ENCODE measurements around the gene PPM1E. TPM values are rescaled to one million over a fixed set of nuclear protein-coding genes. Genes with fewer than 3 reads are reported as not detected.

Gene PPM1E
- total RNA-seq, 4 donors from 2014 or later = under 0.01 to 0.23 TPM; not detected in 2

- 51 to 52% methylated on average over 5 of the region's 5 CpGs for WGBS, 2 donors
- H3K36me3 ChIP-seq = no peaks in the 10 kb centered on the region
Observed at GRCh38 chr17:58757162-58757613, 1.5 kb downstream of the PPM1E start.

DNA sequence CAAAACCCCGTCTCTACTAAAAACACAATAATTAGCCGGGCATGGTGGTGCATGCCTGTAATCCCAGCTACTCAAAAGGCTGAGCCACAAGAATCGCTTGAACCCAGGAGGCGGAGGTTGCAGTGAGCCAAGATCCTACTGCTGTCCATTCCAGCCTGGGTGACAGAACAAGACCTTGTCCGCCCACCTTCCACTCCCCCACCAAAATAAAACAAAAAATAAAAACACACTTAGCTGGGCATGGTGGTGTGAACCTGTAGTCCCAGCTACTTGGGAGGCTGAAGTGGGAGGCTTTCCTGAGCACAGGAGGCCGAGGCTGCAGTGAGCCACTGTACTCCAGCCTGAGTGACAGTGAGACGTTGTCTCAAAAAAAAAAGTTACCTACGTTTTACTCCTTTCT is 3.2 kb downstream of the PPM1E start:
- TF ChIP-seq, protein P1, sequence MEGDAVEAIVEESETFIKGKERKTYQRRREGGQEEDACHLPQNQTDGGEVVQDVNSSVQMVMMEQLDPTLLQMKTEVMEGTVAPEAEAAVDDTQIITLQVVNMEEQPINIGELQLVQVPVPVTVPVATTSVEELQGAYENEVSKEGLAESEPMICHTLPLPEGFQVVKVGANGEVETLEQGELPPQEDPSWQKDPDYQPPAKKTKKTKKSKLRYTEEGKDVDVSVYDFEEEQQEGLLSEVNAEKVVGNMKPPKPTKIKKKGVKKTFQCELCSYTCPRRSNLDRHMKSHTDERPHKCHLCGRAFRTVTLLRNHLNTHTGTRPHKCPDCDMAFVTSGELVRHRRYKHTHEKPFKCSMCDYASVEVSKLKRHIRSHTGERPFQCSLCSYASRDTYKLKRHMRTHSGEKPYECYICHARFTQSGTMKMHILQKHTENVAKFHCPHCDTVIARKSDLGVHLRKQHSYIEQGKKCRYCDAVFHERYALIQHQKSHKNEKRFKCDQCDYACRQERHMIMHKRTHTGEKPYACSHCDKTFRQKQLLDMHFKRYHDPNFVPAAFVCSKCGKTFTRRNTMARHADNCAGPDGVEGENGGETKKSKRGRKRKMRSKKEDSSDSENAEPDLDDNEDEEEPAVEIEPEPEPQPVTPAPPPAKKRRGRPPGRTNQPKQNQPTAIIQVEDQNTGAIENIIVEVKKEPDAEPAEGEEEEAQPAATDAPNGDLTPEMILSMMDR (IDR thresholded peaks at IDR 0.05) = no peak
- TF ChIP-seq POLR2A (IDR thresholded peaks at IDR 0.05) = no peak
- H3K9me3 ChIP-seq = no peaks in the 10 kb centered on the region
- no peak overlapping the region for H3K4me3 ChIP-seq
- H3K36me3 ChIP-seq = no peaks in the 10 kb centered on the region
- H3K27me3 ChIP-seq = peaks cover 0 to 77% (median 0%) of the 10 kb centered on the region in 4 donors
- H3K4me1 ChIP-seq = peaks cover 9 to 20% (median 11%) of the 10 kb centered on the region in 3 donors
- no peak for DNase-seq
- no peak overlapping the region for H3K27ac ChIP-seq
- intact Hi-C loops (cut with DNase I) = no loop called here
- 70 to 89% methylated on average over 4 to 6 of the region's 8 CpGs for WGBS, 2 donors

More at GRCh38 chr17:58757162-58757613, 1.5 kb downstream of the PPM1E start:
- intact Hi-C loops (cut with DNase I) = no loop called here
- Histone ChIP-seq H3K27me3 (peaks cover 0 to 77% (median 0%) of the 10 kb centered on the region in 4 donors), H3K4me1 (peaks cover 9 to 20% (median 11%) of the 10 kb centered on the region in 3 donors), H3K27ac (no peak overlapping the region), H3K4me3 (peak overlapping the region in 2 of 4 donors; percentile 46 to 73), H3K9me3 (no peaks in the 10 kb centered on the region)
- DNase-seq = no peak
- TF ChIP-seq, protein P1 (IDR thresholded peaks at IDR 0.05) = no peak
- no peak for TF ChIP-seq POLR2A (IDR thresholded peaks at IDR 0.05)

DNA sequence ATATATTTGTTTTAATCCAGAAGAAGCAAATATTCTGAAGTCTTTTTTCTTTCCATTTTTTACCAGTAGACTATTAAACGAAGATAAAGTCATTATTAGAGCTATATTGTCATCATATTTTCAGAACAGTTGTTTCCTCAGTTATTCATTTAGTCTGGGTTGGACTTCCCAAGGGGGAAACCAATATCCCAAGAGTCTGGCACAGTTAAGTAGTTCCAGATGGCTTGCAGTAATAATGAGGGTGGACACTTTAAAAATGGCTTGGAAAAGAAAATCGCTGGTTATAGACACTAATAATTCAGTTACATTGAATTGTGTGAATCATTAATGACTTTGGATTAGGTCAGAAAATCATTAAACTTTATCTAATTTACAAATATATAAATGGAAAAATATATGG is 3.9 kb downstream of the PPM1E start:
- Histone ChIP-seq H3K4me3 (no peak overlapping the region), H3K4me1 (peaks cover 9 to 20% (median 11%) of the 10 kb centered on the region in 3 donors), H3K27ac (no peak overlapping the region), H3K9me3 (no peaks in the 10 kb centered on the region), H3K36me3 (no peaks in the 10 kb centered on the region), H3K27me3 (peaks cover 0 to 71% (median 0%) of the 10 kb centered on the region in 4 donors)
- 72 to 81% methylated on average over 2 of the region's 2 CpGs for WGBS, 2 donors
- no peak for DNase-seq
- intact Hi-C loops (cut with DNase I) = no loop called here
- TF ChIP-seq POLR2A (IDR thresholded peaks at IDR 0.05) = no peak
- TF ChIP-seq, protein P1 (IDR thresholded peaks at IDR 0.05) = no peak

DNA sequence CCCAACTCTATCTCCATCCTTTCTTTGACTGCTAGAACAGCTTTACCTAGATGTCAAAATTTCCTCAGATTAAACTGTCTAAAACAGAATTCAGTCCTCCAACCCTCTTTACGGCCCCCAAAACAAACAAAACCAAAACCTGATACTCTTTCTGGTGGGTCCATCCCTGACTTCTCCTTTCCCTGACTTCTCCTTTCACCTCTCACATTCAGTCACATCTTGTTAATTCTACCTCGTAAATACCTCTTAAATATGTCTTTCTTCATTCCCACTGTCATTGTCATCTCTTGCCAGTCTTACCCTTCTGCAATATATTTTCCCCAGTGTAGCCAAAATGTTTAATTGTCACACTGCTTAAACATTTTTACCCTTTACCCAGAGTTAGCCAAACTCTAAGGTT is 4.6 kb downstream of the PPM1E start:
- 70 to 78% methylated on average over 2 of the region's 2 CpGs for WGBS, 2 donors

DNA sequence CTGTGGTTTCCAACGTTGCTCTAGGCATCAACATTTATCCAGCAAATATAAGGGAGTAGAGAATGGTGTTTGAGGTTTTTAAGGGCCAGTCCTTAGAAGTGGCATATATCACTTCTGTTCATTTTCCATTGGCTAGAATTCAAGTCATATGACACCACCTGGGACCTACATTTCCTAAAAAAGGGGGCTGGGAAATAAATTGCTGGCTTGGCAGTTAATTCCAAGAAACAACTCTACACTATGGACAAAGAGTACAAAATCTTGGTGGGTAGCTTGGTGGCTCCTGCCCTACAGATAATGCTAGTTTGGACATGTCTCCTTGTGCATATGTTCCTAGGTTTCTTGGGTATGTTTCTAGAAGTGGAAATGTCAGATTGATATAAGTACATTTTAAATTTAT is 7.6 kb downstream of the PPM1E start:
- no peak for TF ChIP-seq POLR2A (IDR thresholded peaks at IDR 0.05)
- TF ChIP-seq, protein P1 (IDR thresholded peaks at IDR 0.05) = no peak

More for the DNA sequence above, 4.6 kb downstream of the PPM1E start:
- peaks cover 0 to 63% (median 0%) of the 10 kb centered on the region in 4 donors for H3K27me3 ChIP-seq
- H3K4me1 ChIP-seq = peaks cover 9 to 20% (median 11%) of the 10 kb centered on the region in 3 donors
- no peak overlapping the region for H3K27ac ChIP-seq
- no peak for DNase-seq
- no peak overlapping the region for H3K4me3 ChIP-seq
- intact Hi-C loops (cut with DNase I) = no loop called here
- H3K9me3 ChIP-seq = no peaks in the 10 kb centered on the region
- TF ChIP-seq, protein P1 (IDR thresholded peaks at IDR 0.05) = no peak
- no peak for TF ChIP-seq POLR2A (IDR thresholded peaks at IDR 0.05)
- no peaks in the 10 kb centered on the region for H3K36me3 ChIP-seq

More for the DNA sequence above, 7.6 kb downstream of the PPM1E start:
- 20 to 36% methylated on average over 1 of the region's 1 CpG for WGBS, 2 donors
- intact Hi-C loops (cut with DNase I) = no loop called here
- no peak overlapping the region for H3K4me3 ChIP-seq
- H3K9me3 ChIP-seq = no peaks in the 10 kb centered on the region
- peaks cover 0 to 36% (median 0%) of the 10 kb centered on the region in 4 donors for H3K27me3 ChIP-seq
- no peak overlapping the region for H3K27ac ChIP-seq
- H3K36me3 ChIP-seq = no peaks in the 10 kb centered on the region
- H3K4me1 ChIP-seq = no peaks in the 10 kb centered on the region
- DNase-seq = no peak

Measured in esophagus squamous epithelium (tissue), 5 donors.